Dedifferentiated amniotic fluid mesenchymal stem cell (primary cell): ENCODE results near the gene ZNF473.
"Not testable (repeated sequence)": the region's sequence is repeated elsewhere in the genome, so short reads cannot be mapped to it uniquely, and the experiment has no call there.

Source experiments
- DNase-seq: peaks from one replicate; pipeline ENCODE4 v3.0.0-alpha.2; 2016; ENCODE audit errors: extremely low spot score

Gene ZNF473

GRCh38 chr19:50099696-50100095 lies 73.9 kb downstream of the ZNF473 start:
- not testable (repeated sequence) for DNase-seq

- not testable (repeated sequence) for DNase-seq
These were observed 75.1 kb downstream of the ZNF473 start for GRCh38 chr19:50100946-50101345.
